ENCODE measurements around the gene ACAP3.

- no peak for TF ChIP-seq POLR2A (IDR thresholded peaks at IDR 0.05; ENCODE audit: low read depth, low read length)
- no peak for TF ChIP-seq POLR2AphosphoS5 (IDR thresholded peaks at IDR 0.05; ENCODE audit: low read depth, low read length)
- TF ChIP-seq POU2F2 (IDR thresholded peaks at IDR 0.05; ENCODE audit: low read depth, low read length) = no peak
- TF ChIP-seq SPI1 (IDR thresholded peaks at IDR 0.05; ENCODE audit: low read depth, low read length) = no peak
- TF ChIP-seq TAF1 (IDR thresholded peaks at IDR 0.05; ENCODE audit: low read depth, low read length) = no peak
- TF ChIP-seq PAX5 (IDR thresholded peaks at IDR 0.05; ENCODE audit: insufficient read depth, low read length, severe bottlenecking) = no peak
Observed at GRCh38 chr1:1322952-1323351, 15.2 kb upstream of the ACAP3 start.
